RKO (cell line): ENCODE data around the gene C1R.

ENCODE experiments used
- DNase-seq: peaks from one replicate; pipeline ENCODE4 v3.0.0-alpha.2; 2016; ENCODE audit warnings: low spot score

The C1R gene

GRCh38 chr12:7092229-7092985, at the start of gene C1R:
C1R (minus strand) TSS chr12:7092445; CDS start chr12:7092388, 57 bp downstream.
- peak; percentile 70 for DNase-seq

- no peak for DNase-seq
These were observed 49.2 kb upstream of the C1R start for GRCh38 chr12:7141351-7142005.

GRCh38 chr12:7139200-7139599, 47.0 kb upstream of the C1R start:
- DNase-seq, result no peak

DNA sequence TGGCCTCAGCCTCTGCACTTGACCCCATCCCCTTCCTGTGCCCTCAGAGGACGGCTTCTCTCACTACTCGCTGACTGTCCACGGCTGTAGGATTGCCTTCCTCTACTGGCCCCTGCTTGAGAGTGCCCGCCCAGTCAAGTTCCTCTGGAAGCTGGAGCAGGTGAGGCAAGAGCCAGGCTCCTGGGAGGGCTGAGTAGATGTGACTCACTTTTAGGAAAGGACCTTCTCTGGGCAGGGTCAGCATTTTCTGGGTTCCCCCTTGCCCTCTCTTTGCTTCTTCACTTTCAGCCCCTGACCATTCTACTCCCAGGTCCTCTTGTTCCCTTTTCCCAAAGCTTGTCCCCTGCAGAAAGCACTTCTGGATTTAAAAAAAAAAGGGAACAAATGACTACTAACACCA, 45.7 kb upstream of the C1R start:
- no peak for DNase-seq

DNA sequence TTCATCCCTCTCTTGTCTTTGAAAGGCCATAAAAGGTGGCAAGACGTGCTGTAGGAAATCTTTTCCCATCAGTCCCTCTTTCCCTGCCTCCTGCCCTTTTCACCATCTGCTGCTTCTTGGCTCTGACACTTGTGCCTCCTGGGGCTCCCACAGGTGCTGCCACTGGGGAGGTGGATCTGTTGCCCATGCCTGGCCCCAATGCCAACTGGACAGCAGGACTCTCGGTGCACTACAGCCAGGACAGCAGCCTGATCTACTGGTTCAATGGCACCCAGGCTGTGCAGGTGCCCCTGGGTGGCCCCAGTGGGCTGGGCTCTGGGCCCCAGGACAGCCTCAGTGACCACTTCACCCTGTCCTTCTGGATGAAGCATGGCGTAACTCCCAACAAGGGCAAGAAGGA, 44.4 kb upstream of the C1R start:
- DNase-seq, result no peak

DNA sequence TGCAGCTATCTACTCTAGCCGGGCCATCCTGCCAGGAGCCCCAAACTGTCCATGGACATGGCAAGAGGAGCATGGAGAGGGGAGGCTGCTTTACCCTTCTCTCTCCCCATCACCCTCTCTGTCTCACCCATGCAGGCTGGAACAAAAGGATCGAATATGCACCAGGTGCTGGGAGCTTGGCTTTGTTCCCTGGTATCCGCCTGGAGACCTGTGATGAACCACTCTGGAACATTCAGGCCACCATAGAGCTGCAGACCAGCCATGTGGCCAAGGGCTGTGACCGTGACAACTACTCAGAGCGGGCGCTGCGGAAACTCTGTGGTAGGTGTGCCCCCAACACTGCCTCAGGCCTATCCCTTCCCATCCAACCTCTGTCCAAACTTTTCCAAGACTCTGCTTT, 43.8 kb upstream of the C1R start:
- no peak for DNase-seq

DNA sequence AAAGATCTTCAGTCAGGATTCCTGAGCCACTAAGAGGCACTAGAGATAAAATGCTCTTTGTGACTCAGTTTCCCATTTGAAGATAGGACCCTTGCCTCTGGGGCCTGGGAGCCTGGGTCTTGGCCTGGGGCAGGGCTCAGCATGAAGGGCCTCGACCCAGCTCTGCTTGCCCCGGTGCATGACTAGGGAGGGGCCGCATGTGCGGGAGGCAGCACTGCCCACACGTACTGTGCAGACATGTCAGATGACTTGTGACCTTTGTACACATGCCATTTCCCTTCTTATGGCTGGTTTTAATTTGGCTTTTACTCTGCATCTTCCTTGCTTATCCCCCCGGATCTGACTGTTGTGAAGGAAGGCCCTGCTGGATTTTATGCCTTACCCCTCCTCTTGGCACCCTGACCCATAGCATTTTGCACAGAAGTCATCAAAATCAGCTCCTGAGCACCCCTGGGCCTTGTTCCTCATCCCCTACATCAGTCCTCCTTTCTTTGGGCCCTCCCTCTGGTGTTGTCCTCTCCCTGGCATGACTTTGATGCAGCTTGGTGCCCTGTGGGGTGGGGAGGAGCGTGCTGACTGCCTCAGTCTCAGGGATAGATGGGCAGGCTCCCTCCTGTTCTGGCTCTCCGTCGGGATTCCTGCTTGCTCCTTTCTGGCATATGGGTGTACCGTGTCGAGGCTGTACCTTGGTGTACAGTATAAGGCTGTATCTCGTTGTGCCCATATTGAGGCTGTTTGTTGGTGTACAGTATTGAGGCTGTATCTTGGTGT, 42.3 kb upstream of the C1R start:
- DNase-seq, result no peak

DNA sequence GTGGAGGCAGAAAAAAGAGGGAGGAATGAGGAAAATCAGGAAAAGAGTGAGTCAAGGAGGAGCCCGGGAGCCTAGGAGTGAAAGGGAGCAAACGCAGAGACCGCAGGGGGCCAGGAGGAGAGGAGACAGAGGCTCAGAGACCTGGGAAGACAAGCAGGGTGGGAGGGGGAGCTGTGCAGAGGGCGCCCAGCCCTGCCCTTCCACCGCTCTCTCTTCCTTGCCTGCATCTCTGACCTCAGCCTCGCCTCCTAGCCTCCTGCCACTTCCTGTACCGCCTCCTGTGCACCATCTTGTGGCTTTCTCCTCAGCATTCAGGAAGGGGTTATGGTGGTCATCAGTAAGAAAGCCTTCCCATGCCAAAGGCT, 39.2 kb upstream of the C1R start:
- DNase-seq, result no peak

- peak; percentile 61 for DNase-seq
These were observed 38.7 kb upstream of the C1R start for GRCh38 chr12:7130701-7131501.

DNA sequence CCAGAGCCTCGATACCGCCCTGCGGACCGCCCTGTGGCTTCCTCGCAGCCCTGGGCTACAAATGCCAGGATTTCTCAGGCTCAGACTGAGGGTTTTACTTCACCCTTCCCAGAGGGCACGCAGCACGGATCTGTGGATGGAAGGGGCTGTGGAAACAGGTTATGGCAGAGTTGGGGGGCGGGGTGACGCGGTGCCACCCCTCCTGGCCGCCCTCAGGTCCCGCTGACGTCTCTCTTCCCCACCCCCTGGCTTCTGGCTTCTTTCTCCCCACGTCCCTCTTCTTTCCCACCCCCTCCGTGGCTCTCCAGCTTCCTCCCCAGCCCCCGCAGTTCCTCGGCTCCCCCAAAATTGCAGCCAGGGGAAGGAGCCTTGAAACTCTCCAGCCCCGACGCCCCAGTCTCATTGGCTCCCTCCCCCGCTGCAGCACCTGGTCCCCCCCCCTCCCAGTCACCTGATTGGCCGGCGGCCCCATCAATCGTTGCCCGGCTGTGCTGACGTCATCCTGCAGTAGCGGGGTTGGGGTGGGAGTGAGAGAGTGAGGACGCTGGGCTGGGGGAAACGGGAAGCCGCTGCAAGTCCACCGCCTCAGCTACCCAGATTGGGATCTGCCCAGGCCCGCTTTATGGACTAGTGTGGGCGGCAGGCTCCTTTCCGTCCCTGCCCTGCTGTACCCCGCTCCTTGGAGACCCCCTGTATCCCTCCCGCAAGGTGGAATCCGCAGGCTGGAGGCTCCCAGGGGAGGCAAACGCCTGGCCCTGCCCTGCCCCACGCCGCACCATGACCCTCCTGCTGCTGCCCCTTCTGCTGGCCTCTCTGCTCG, 37.8 kb upstream of the C1R start, which contains the start of gene CLSTN3:
Gene CLSTN3 (plus strand): TSS at position 500 of the 820 bp plus-strand sequence. CDS start 278 bp downstream, at position 778.
- DNase-seq, result peak; percentile 81

- no peak for DNase-seq
These were observed 37.1 kb upstream of the C1R start for GRCh38 chr12:7129287-7129871.

- no peak for DNase-seq
These were observed 36.5 kb upstream of the C1R start, which contains the start of gene RBP5 for GRCh38 chr12:7128681-7129286. RBP5 (minus strand) TSS chr12:7128889; CDS start chr12:7128775, 114 bp downstream.

DNA sequence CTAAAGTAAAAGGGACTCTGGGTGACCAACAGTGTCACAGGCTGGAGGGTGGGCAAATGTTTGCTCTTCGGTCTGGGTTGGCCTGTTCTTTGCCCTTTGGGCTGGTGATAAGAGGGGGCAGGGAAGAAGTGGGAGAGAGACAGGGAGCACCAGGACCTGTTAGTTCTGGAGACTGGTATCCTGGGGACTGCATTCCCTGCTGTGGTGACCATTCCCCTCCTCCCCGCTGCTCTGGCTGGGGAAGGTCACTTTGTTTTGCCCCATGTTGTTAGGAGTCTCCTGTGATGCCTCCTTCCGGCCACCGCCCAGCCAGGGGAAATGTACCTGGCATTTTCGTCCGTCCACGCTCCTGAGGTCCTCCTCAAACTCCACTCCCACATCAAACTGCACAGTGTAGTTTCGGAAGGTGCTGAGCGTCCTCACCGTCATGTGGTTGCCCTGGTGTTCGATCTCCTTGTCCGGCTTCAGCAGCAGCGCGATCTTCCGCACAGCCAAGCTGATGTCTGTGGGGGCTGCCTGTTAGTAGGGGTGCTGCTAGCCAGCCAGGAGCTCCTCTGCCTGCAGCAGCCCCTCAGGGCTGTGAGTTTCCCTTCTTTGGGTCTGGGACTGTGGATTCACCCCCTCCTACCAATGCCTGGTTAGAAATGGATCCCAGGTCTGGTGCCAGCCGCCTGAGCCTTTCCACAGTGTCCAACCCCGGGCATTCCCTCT, 35.8 kb upstream of the C1R start:
- no peak for DNase-seq

GRCh38 chr12:7125632-7126227, 33.5 kb upstream of the C1R start:
- DNase-seq, result no peak

- no peak for DNase-seq
These were observed 31.7 kb upstream of the C1R start for GRCh38 chr12:7123806-7124522.

DNA sequence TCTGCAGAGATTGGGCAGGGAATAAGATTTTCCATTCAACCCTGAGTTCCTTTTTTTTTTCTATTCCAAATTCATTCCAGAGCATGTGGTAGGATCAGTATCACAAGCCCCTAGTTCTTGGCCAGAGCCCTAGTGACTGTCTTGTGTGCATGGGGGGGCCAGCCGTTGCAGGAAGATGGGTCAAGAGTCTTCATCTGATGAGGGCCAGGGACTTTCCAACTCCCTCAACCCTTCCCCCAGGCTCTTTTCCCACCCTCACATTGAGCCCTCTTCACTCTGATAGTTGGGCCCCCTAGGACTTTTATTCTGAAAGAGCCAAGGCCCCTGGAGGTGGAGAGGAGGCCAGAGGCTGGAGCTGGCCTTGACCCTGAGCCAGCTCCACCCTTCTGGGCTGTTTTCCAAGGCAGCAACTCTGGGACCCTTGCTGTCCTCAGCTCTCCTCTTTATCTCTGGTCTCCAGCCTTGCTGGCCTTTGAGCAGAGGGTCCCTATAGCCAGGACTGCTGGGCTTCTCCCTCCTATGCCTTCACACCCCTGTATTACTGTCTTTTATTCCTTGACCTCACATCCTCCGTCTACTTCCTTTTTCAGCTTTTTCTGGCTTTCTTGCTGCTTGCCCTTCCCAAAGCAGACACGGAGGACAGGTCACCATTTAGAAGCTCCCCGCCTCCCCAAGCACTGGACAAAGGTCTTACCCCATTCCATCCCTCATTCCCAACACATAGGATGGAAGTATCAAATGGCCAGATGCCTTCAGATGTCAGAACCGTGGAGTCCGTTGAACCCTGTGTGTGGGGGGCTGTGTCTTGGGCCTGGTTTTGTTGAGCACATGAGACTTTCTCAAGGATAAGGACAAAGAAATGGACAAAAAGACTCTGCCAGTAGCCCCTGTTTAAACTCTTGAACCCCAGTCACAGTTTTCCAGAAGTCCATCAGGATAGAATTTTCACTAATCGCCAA, 30.8 kb upstream of the C1R start:
- DNase-seq, result no peak

- no peak for DNase-seq
These were observed 29.1 kb upstream of the C1R start for GRCh38 chr12:7121324-7121723.
